Body of pancreas (tissue), 4 donors: ENCODE results near the gene CLEC4E. TPM values are rescaled to one million over a fixed set of nuclear protein-coding genes. Genes with fewer than 3 reads are reported as not detected.

Source experiments
- ATAC-seq: fragments of 150-250 bp; one replicate; pipeline ENCODE4 v1.9.1; 2016
- DNase-seq, 4 donors: peaks; one replicate each; pipeline ENCODE4 v3.0.0-alpha.2; 2019
- H3K27ac ChIP-seq, 4 donors: fragments of 200-600 bp; sonication (generic); 1 replicate in 3 of 4; 2 replicates in 1 of 4; pipeline versions ENCODE4 v1.5.1 to v1.6.1; 2016 to 2019; ENCODE audit warnings: mild to moderate bottlenecking in 1 of 4, mixed read lengths in 1 of 4, moderate library complexity in 1 of 4
- H3K27me3 ChIP-seq, 2 donors: fragments of 200-600 bp; sonication (generic); one replicate each; pipeline ENCODE4 v1.6.0; 2016; ENCODE audit warnings: mild to moderate bottlenecking in 1 of 2
- H3K36me3 ChIP-seq, 2 donors: fragments of 200-600 bp; sonication (generic); replicated peaks in 1 of 2; 2 replicates each; pipeline ENCODE4 v1.5.1; 2016; ENCODE audit warnings: low read depth in 2 of 2; ENCODE audit not compliant: insufficient read depth in 1 of 2
- H3K4me1 ChIP-seq: fragments of 200-600 bp; sonication (generic); one replicate; pipeline ENCODE4 v1.6.0; 2016
- H3K4me3 ChIP-seq, 2 donors: fragments of 200-600 bp; sonication (generic); 1 replicate in 1 of 2; 2 replicates in 1 of 2; pipeline ENCODE4 v1.5.1; 2016 to 2019
- H3K9me3 ChIP-seq, 3 donors: fragments of 200-600 bp; sonication (generic); 1 replicate in 2 of 3; 2 replicates in 1 of 3; pipeline ENCODE4 v1.5.1; 2016
- CTCF ChIP-seq, 7 experiments: fragments of 450-650 bp in 4 of 7; fragments of 200-600 bp in 3 of 7; sonication (generic) in 3 of 7; IDR thresholded peaks; one replicate each; pipeline ENCODE4 v1.5.1; 2016 to 2019; ENCODE audit warnings: antibody characterized with exemption in 7 of 7
- POLR2A ChIP-seq, 3 donors: fragments of 450-650 bp; IDR thresholded peaks; one replicate each; pipeline ENCODE4 v1.6.1; 2016; ENCODE audit warnings: antibody characterized with exemption in 3 of 3, mild to moderate bottlenecking in 2 of 3
- WGBS, 2 donors: methylation state at CpG; one replicate each; pipeline ENCODE4 v1.1.5; 2017; 5-methylcytosine and 5-hydroxymethylcytosine counted together
- intact Hi-C: fragments of 100-400 bp; cut with DNase I; formaldehyde crosslinking; loops from one replicate; pipeline ENCODE4 v1.15.1; 2023
- total RNA-seq, 2 donors: library from RNA; depleted of rRNA; stranded (reverse); fragments of >200 nt; gene quantifications; one replicate each; pipeline ENCODE4 v1.1.0, GENCODE V29; 2016

The CLEC4E gene
- total RNA-seq, 2 donors from 2014 or later: 0.33 to 2.6 TPM

- H3K4me3 ChIP-seq: no peak overlapping the region
- TF ChIP-seq CTCF (IDR thresholded peaks at IDR 0.05) (no peak), POLR2A (IDR thresholded peaks at IDR 0.05) (no peak)
- ATAC-seq (no peak), DNase-seq (no peak)
- H3K27me3 ChIP-seq: no peaks in the 10 kb centered on the region
- H3K9me3 ChIP-seq: no peaks in the 10 kb centered on the region
- H3K4me1 ChIP-seq: no peaks in the 10 kb centered on the region
- 61 to 65% methylated on average over 4 of the region's 4 CpGs for WGBS, 2 donors
- no peaks in the 10 kb centered on the region for H3K36me3 ChIP-seq
- intact Hi-C loops: no loop called here
- no peak overlapping the region for H3K27ac ChIP-seq
Observed at GRCh38 chr12:8519171-8519570, 21.5 kb downstream of the CLEC4E start.

DNA sequence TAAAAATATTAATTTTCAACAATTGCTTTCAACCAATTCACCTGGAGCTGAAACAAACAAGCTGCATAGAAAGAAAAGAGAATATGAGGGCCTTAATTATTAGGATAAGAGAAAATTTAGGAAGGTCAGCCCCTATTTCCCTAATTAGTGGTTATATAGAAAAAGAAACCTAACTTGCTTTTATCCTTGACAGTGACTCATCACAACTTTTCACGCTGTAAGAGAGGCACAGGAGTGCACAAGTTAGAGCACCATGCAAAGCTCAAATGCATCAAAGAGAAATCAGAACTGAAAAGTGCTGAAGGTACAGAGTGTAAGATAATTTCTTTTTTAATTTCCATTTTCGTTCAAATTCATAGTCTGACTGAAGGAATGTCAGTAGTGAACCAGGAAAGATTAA lies 22.7 kb downstream of the CLEC4E start:
- Histone ChIP-seq H3K4me3 (no peak overlapping the region), H3K27ac (no peak overlapping the region), H3K9me3 (no peaks in the 10 kb centered on the region), H3K4me1 (no peaks in the 10 kb centered on the region), H3K27me3 (no peaks in the 10 kb centered on the region), H3K36me3 (no peaks in the 10 kb centered on the region)
- TF ChIP-seq CTCF (IDR thresholded peaks at IDR 0.05) (no peak), POLR2A (IDR thresholded peaks at IDR 0.05) (no peak)
- WGBS, 2 donors: 59 to 73% methylated on average over 2 of the region's 2 CpGs
- intact Hi-C loops: no loop called here
- ATAC-seq: no peak
- DNase-seq: no peak

DNA sequence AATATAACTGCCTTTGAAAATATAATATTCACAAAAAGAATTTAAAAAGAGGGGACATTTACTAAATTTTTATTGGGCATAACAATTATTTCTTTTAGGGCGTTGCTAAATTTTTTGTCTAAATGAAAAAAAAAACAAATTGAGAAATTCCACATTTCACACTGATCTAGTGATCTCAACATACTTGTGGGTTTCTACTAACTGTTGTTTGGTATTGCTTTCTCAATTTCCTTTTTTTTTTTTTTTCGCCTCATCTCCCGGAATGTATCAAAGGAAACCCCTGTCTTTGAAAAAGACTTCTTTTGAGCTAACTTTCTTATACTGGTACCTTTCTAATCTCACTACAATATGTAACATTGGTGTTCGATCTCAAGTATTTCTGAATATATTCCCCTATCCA lies 27.4 kb downstream of the CLEC4E start, which contains the start of gene CLEC4D:
Gene CLEC4D, plus strand, starts transcription at position 248 of the 400 bp plus-strand sequence. CDS start 230 bp downstream, outside the sequence.
- no peak for ATAC-seq
- H3K4me3 ChIP-seq: no peak within 1 kb of the TSS
- intact Hi-C loops: no loop called here
- H3K27ac ChIP-seq: no peak within 1 kb of the TSS
- 64 to 89% methylated on average over 4 of the region's 4 CpGs for WGBS, 2 donors
- TF ChIP-seq CTCF (IDR thresholded peaks at IDR 0.05) (no peak), POLR2A (IDR thresholded peaks at IDR 0.05) (no peak)
- no peaks in the 10 kb centered on the region for H3K9me3 ChIP-seq
- DNase-seq: no peak
- no peaks in the 10 kb centered on the region for H3K4me1 ChIP-seq
- no peaks in the 10 kb centered on the region for H3K27me3 ChIP-seq
- H3K36me3 ChIP-seq: no peaks in the 10 kb centered on the region

DNA sequence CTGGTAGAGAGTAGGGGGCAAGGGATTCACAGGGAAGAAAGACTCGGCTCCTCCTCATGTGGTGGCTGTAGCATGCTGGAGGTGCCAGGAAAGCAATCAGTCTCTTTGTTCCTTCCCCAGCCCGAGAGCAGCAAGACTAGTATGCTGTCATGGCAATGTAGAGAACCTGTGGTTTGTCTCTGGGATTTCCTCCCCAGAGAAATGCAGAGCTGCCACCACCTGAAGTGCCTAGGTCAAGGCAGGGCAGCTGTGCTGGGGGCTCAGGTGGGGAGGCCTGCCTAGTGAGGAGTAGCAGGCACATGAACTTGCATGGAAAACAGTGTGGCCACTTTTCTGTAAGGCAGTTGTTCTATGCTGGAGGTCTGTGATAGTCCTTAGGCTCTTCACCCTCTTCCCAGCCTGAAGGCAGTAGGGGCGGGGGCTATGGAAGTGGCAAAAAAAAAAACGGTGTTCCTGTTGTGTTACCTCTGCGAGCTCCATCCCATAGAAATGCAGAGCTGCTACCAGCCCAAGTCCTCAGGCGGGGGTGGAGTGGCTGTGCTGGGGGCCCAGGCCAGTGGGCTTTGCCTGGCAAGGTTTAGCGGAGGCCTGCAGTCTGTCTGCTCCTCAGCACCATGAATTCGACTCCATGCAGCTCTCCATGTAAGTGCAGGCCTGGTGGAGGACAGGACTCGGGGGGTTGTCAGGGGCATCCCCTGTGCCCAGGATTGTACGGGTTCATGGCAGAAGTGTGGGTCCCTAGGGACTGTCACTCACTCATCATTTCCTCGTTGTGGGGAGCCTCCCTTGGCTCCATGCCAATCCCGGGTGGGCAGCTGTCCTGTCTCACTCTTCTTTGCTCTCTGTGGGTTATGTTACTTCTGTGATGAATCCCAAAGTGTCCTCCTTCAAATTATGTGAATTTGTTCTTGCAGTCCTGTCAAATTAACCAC lies 31.5 kb downstream of the CLEC4E start:
- Histone ChIP-seq H3K4me1 (no peaks in the 10 kb centered on the region), H3K36me3 (no peaks in the 10 kb centered on the region), H3K27me3 (no peaks in the 10 kb centered on the region), H3K27ac (no peak overlapping the region), H3K9me3 (no peaks in the 10 kb centered on the region), H3K4me3 (no peak overlapping the region)
- DNase-seq (no peak), ATAC-seq (no peak)
- intact Hi-C loops: no loop called here
- 68 to 71% methylated on average over 8 to 12 of the region's 12 CpGs for whole genome bisulfite sequencing, 2 donors
- TF ChIP-seq POLR2A (IDR thresholded peaks at IDR 0.05) (no peak), CTCF (IDR thresholded peaks at IDR 0.05) (no peak)
